ENCODE results near the gene GLYATL2. TPM values are rescaled to one million over a fixed set of nuclear protein-coding genes. Genes with fewer than 3 reads are reported as not detected.

Gene GLYATL2
- total and polyA plus RNA-seq, 2 of the 8 experiments (the other 6 are each of a cell fraction or from before 2014, with no cell fraction given): 0.39 to 0.69 TPM

- no peak overlapping the region for H4K5ac ChIP-seq (ENCODE audit: insufficient read length, low read depth, low read length)
- no peak overlapping the region for H2BK15ac ChIP-seq (ENCODE audit: low read length)
- no peak overlapping the region for H4K8ac ChIP-seq (ENCODE audit: extremely low read depth, insufficient read depth, low read length)
- no peak overlapping the region for H3K27ac ChIP-seq (ENCODE audit: low read depth, low read length)
- no peak overlapping the region for H3K18ac ChIP-seq (ENCODE audit: extremely low read depth, low read length)
- no peak overlapping the region for H2BK5ac ChIP-seq (ENCODE audit: low read depth, low read length)
- H2AFZ ChIP-seq (ENCODE audit: low read length): no peak overlapping the region
- H3K23ac ChIP-seq (ENCODE audit: insufficient read length): no peak overlapping the region
- H3K14ac ChIP-seq (ENCODE audit: insufficient read length): no peak overlapping the region
- no peak overlapping the region for H3K4me2 ChIP-seq (ENCODE audit: insufficient read depth in 1 of 2, low read depth in 2 of 2, low read length in 2 of 2)
- CTCF ChIA-PET (ENCODE audit: partially characterized antibody): no interaction called here
- H3K9me3 ChIP-seq (ENCODE audit: insufficient read depth in 2 of 2, low read depth in 1 of 2, low read length in 1 of 2): peaks cover 6 to 22% of the 10 kb centered on the region in 2 experiments
- H3K79me1 ChIP-seq (ENCODE audit: low read depth, low read length): no peaks in the 10 kb centered on the region
- no peak overlapping the region for H4K91ac ChIP-seq (replicated peaks; ENCODE audit: insufficient read length, low read length)
- no peak for FAIRE-seq
- H3K4ac ChIP-seq (replicated peaks; ENCODE audit: insufficient read length, low read depth, low read length): no peak overlapping the region
- no peaks in the 10 kb centered on the region for H3K79me2 ChIP-seq (ENCODE audit: control insufficient read depth in 1 of 2, insufficient read depth in 2 of 2, low read length in 2 of 2)
- no peaks in the 10 kb centered on the region for H3K27me3 ChIP-seq (replicated peaks in 1 of 4; ENCODE audit: control insufficient read depth in 3 of 4, extremely low read depth in 1 of 4, insufficient read depth in 3 of 4, low read length in 3 of 4)
- DNase-seq (ENCODE audit: low read depth in 1 of 2, low spot score in 2 of 2): no peak
- no peaks in the 10 kb centered on the region for H3K4me1 ChIP-seq (replicated peaks in 1 of 4; ENCODE audit: control insufficient read depth in 3 of 4, insufficient read depth in 4 of 4, low read length in 3 of 4)
- no peak overlapping the region for H3K9ac ChIP-seq (replicated peaks in 1 of 4; ENCODE audit: extremely low read depth in 1 of 4, low read depth in 3 of 4, low read length in 3 of 4)
- no peak overlapping the region for H2BK12ac ChIP-seq (ENCODE audit: low read depth, low read length)
- no peak overlapping the region for H2BK120ac ChIP-seq (replicated peaks; ENCODE audit: low read depth, low read length)
- no peaks in the 10 kb centered on the region for H3K23me2 ChIP-seq (ENCODE audit: low read depth, low read length)
- no peak overlapping the region for H2BK20ac ChIP-seq (ENCODE audit: low read length)
- H4K20me1 ChIP-seq (replicated peaks in 1 of 2; ENCODE audit: control insufficient read depth in 1 of 2, insufficient read depth in 2 of 2, low read length in 2 of 2): no peaks in the 10 kb centered on the region
- no peak overlapping the region for H2AK5ac ChIP-seq (ENCODE audit: low read depth, low read length)
- H3K4me3 ChIP-seq (ENCODE audit: extremely low read depth in 1 of 4, insufficient read depth in 2 of 4, low read depth in 3 of 4, low read length in 4 of 4): no peak overlapping the region
- no peaks in the 10 kb centered on the region for H3K36me3 ChIP-seq (ENCODE audit: control insufficient read depth in 2 of 4, insufficient read depth in 4 of 4, low read length in 3 of 4)
- no peak overlapping the region for H3K56ac ChIP-seq (replicated peaks; ENCODE audit: insufficient read length, low read depth, low read length)
- POLR2A ChIA-PET (ENCODE audit: partially characterized antibody): no interaction called here
- no peak for TF ChIP-seq PHF8 (conservative IDR thresholded peaks at IDR 0.05; ENCODE audit: low read depth, low read length)
- no peak for TF ChIP-seq CEBPB (IDR thresholded peaks at IDR 0.05; ENCODE audit: low read depth, low read length)
- no peak for TF ChIP-seq SRF (IDR thresholded peaks at IDR 0.05; ENCODE audit: low read depth, low read length)
- no peak for TF ChIP-seq JUND (IDR thresholded peaks at IDR 0.05; ENCODE audit: low read length)
- TF ChIP-seq GABPA (IDR thresholded peaks at IDR 0.05; ENCODE audit: borderline replicate concordance, insufficient read depth, low read length): no peak
- no peak for TF ChIP-seq CTCF (IDR thresholded peaks at IDR 0.05; ENCODE audit: control extremely low read depth in 1 of 3, insufficient read depth in 1 of 3, low read depth in 1 of 3, low read length in 3 of 3)
- TF ChIP-seq POLR2A (IDR thresholded peaks at IDR 0.05; ENCODE audit: control extremely low read depth in 1 of 2, low read depth in 2 of 2, low read length in 2 of 2): no peak
- TF ChIP-seq ZNF274 (IDR thresholded peaks at IDR 0.05; ENCODE audit: borderline replicate concordance, extremely low read depth, low read length): no peak
- TF ChIP-seq ATF3 (IDR thresholded peaks at IDR 0.05; ENCODE audit: insufficient read depth, low read depth, low read length): no peak
- no peak for TF ChIP-seq ATF2 (IDR thresholded peaks at IDR 0.05; ENCODE audit: low read length)
- no peak for TF ChIP-seq TEAD4 (IDR thresholded peaks at IDR 0.05; ENCODE audit: low read depth, low read length)
- TF ChIP-seq TCF12 (IDR thresholded peaks at IDR 0.05; ENCODE audit: low read depth, low read length): no peak
Measured at GRCh38 chr11:58856806-58857205, 12.3 kb upstream of the GLYATL2 start.
